Ishikawa (cell line): ENCODE results near the gene DIAPH2.

ENCODE experiments used
- CREB1 ChIP-seq: IDR thresholded peaks from 2 replicates; pipeline ENCODE4 v1.6.1; 2012; ENCODE audit warnings: low read depth
- EP300 ChIP-seq: IDR thresholded peaks from 2 replicates; pipeline ENCODE4 v1.6.1; 2012; ENCODE audit warnings: borderline replicate concordance
- RAD21 ChIP-seq: IDR thresholded peaks from 2 replicates; pipeline ENCODE4 v1.6.1; 2012; ENCODE audit warnings: low read depth
- TEAD4 ChIP-seq: IDR thresholded peaks from 2 replicates; pipeline ENCODE4 v1.6.1; 2012

GRCh38 chrX:97309487-97310116 is 625.0 kb downstream of the DIAPH2 start:
- TF ChIP-seq EP300 (no peak), TEAD4 (no peak), CREB1 (no peak), RAD21 (no peak)
